ENCODE results near the gene FARS2.

The FARS2 gene

GRCh38 chr6:5466281-5467136 is 205.2 kb downstream of the FARS2 start:
- no peak for TF ChIP-seq CTCF (IDR thresholded peaks at IDR 0.05; ENCODE audit: control insufficient read depth, extremely low read depth, insufficient read depth)
- DNase-seq (ENCODE audit: low read depth): no peak
- H3K4me3 ChIP-seq (ENCODE audit: low read depth, low read length): no peak overlapping the region

GRCh38 chr6:5468586-5468985 is 207.3 kb downstream of the FARS2 start:
- H3K4me3 ChIP-seq (ENCODE audit: low read depth, low read length): no peak overlapping the region
- DNase-seq (ENCODE audit: low read depth): no peak
- TF ChIP-seq CTCF (IDR thresholded peaks at IDR 0.05; ENCODE audit: control insufficient read depth, extremely low read depth, insufficient read depth): no peak

GRCh38 chr6:5469101-5469846 is 208.0 kb downstream of the FARS2 start:
- no peak for DNase-seq (ENCODE audit: low read depth)
- no peak for TF ChIP-seq CTCF (IDR thresholded peaks at IDR 0.05; ENCODE audit: control insufficient read depth, extremely low read depth, insufficient read depth)
- no peak overlapping the region for H3K4me3 ChIP-seq (ENCODE audit: low read depth, low read length)

- DNase-seq (ENCODE audit: low read depth): no peak
- no peak overlapping the region for H3K4me3 ChIP-seq (ENCODE audit: low read depth, low read length)
- peak; percentile 83 for TF ChIP-seq CTCF (IDR thresholded peaks at IDR 0.05; ENCODE audit: control insufficient read depth, extremely low read depth, insufficient read depth)
Observed at GRCh38 chr6:5471044-5471443, 209.7 kb downstream of the FARS2 start.

- no peak overlapping the region for H3K4me3 ChIP-seq (ENCODE audit: low read depth, low read length)
- TF ChIP-seq CTCF (IDR thresholded peaks at IDR 0.05; ENCODE audit: control insufficient read depth, extremely low read depth, insufficient read depth): no peak
- DNase-seq (ENCODE audit: low read depth): no peak
Observed at GRCh38 chr6:5471637-5472398, 210.5 kb downstream of the FARS2 start.

- no peak for DNase-seq (ENCODE audit: low read depth)
- no peak for TF ChIP-seq CTCF (IDR thresholded peaks at IDR 0.05; ENCODE audit: control insufficient read depth, extremely low read depth, insufficient read depth)
- H3K4me3 ChIP-seq (ENCODE audit: low read depth, low read length): no peak overlapping the region
Observed at GRCh38 chr6:5472571-5472970, 211.3 kb downstream of the FARS2 start.
